GM10248 (cell line): ENCODE measurements around the gene TMBIM6.

ENCODE experiments used
- CTCF ChIA-PET: fragments of 300-600 bp; sonication (Branson Sonifier 250); formaldehyde crosslinking; extraction: SDS; loops from one replicate; lab custom pipeline; 2021; ENCODE audit warnings: antibody characterized with exemption; lab: Yijun Ruan, JAX
- POLR2A ChIA-PET: fragments of 350-650 bp; sonication (Branson Sonifier 250); formaldehyde crosslinking; extraction: SDS; loops from one replicate; lab custom pipeline; 2020; ENCODE audit warnings: antibody characterized with exemption; lab: Yijun Ruan, JAX
- DNase-seq: peaks from one replicate; pipeline ENCODE4 v3.0.0; 2012; ENCODE audit errors: extremely low spot score
- TF ChIP-seq, protein P1 (sequence below): IDR thresholded peaks from 2 replicates; pipeline ENCODE4 v1.5.1; 2012; ENCODE audit warnings: mild to moderate bottlenecking, low read depth; ENCODE audit errors: extremely low read depth, missing control alignments, control extremely low read depth

The TMBIM6 gene

GRCh38 chr12:49811136-49811535 lies 69.8 kb downstream of the TMBIM6 start:
- POLR2A ChIA-PET: interaction anchor here (0.6 to 1.4 kb wide), 2 partner anchors 17 to 43 kb away, joined by 3 to 8 read pairs; partner anchors contain the start of gene NCKAP5L
- TF ChIP-seq, protein P1, sequence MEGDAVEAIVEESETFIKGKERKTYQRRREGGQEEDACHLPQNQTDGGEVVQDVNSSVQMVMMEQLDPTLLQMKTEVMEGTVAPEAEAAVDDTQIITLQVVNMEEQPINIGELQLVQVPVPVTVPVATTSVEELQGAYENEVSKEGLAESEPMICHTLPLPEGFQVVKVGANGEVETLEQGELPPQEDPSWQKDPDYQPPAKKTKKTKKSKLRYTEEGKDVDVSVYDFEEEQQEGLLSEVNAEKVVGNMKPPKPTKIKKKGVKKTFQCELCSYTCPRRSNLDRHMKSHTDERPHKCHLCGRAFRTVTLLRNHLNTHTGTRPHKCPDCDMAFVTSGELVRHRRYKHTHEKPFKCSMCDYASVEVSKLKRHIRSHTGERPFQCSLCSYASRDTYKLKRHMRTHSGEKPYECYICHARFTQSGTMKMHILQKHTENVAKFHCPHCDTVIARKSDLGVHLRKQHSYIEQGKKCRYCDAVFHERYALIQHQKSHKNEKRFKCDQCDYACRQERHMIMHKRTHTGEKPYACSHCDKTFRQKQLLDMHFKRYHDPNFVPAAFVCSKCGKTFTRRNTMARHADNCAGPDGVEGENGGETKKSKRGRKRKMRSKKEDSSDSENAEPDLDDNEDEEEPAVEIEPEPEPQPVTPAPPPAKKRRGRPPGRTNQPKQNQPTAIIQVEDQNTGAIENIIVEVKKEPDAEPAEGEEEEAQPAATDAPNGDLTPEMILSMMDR: no peak
- no peak for DNase-seq
- CTCF ChIA-PET: interaction anchor here (1.1 to 2.5 kb wide), 12 partner anchors 9 to 300 kb away, joined by 3 to 9 read pairs (median 6); partner anchors contain the start of genes COX14, NCKAP5L and TMBIM6

GRCh38 chr12:49811961-49812401 lies 70.6 kb downstream of the TMBIM6 start:
- ChIA-PET POLR2A (no interaction called here), CTCF (interaction anchor here (1.2 to 2.5 kb wide), 8 partner anchors 8 to 71 kb away, joined by 3 to 9 read pairs (median 6); partner anchors contain the start of gene TMBIM6)
- no peak for DNase-seq
- TF ChIP-seq, protein P1: no peak

- CTCF ChIA-PET: interaction anchor here (1.4 kb wide), 1 partner anchor 9 kb away, joined by 3 read pairs; no protein-coding TSS in a partner anchor
Measured at GRCh38 chr12:49813131-49813530, 71.8 kb downstream of the TMBIM6 start.

More at GRCh38 chr12:49813131-49813530, 71.8 kb downstream of the TMBIM6 start:
- TF ChIP-seq, protein P1: no peak
- POLR2A ChIA-PET: no interaction called here
- no peak for DNase-seq
